Measurements from ENCODE around the gene ARHGEF9.

- TF ChIP-seq POLR2AphosphoS5 (IDR thresholded peaks at IDR 0.05), result no peak
- TF ChIP-seq POLR2A (IDR thresholded peaks at IDR 0.05), result no peak
- no peak for TF ChIP-seq CTCF (IDR thresholded peaks at IDR 0.05)
These were observed 149.3 kb downstream of the ARHGEF9 start for GRCh38 chrX:63635750-63636149.
